NB4 (cell line): Measurements from ENCODE around the gene NLRP12.
A peak's percentile ranks its signal among the peaks of the same experiment; 100 is the strongest.

Source experiments
- DNase-seq: peaks from one replicate; pipeline ENCODE4 v3.0.0; 2010; ENCODE audit warnings: low read depth
- H3K4me3 ChIP-seq: one replicate; pipeline ENCODE4 v1.5.1; 2011; ENCODE audit warnings: mild to moderate bottlenecking, low read depth, low read length, moderate library complexity
- CTCF ChIP-seq: IDR thresholded peaks from one replicate; pipeline ENCODE4 v1.5.1; 2012; ENCODE audit warnings: low read depth, low read length
- MAX ChIP-seq: IDR thresholded peaks from 2 replicates; pipeline ENCODE4 v1.6.1; 2011; ENCODE audit warnings: low read depth, low read length
- MYC ChIP-seq: IDR thresholded peaks from 2 replicates; pipeline ENCODE4 v1.6.1; 2011; ENCODE audit warnings: low read depth, low read length
- POLR2A ChIP-seq: IDR thresholded peaks from 2 replicates; pipeline ENCODE4 v1.6.1; 2011; ENCODE audit warnings: mild to moderate bottlenecking; ENCODE audit not compliant: insufficient read length; ENCODE audit errors: extremely low read depth

NLRP12 gene

GRCh38 chr19:53813996-53814395, 10.1 kb downstream of the NLRP12 start:
- TF ChIP-seq POLR2A: no peak
- TF ChIP-seq MYC: no peak
- no peak for TF ChIP-seq MAX
- no peak for TF ChIP-seq CTCF
- DNase-seq: peak; percentile 21
- H3K4me3 ChIP-seq: no peak overlapping the region

- TF ChIP-seq MAX (no peak), POLR2A (no peak), CTCF (peak; percentile 34)
- DNase-seq: peak; percentile 55
Observed at GRCh38 chr19:53812335-53812734, 11.8 kb downstream of the NLRP12 start.

GRCh38 chr19:53810891-53811290, 13.2 kb downstream of the NLRP12 start:
- no peak for DNase-seq
- TF ChIP-seq POLR2A: no peak
- no peak overlapping the region for H3K4me3 ChIP-seq

More at GRCh38 chr19:53812335-53812734, 11.8 kb downstream of the NLRP12 start:
- no peak overlapping the region for H3K4me3 ChIP-seq

- TF ChIP-seq CTCF: no peak
- no peak for TF ChIP-seq MYC
- no peak for TF ChIP-seq POLR2A
- TF ChIP-seq MAX: no peak
- no peak overlapping the region for H3K4me3 ChIP-seq
- DNase-seq: no peak
Observed at GRCh38 chr19:53810187-53810546, 13.9 kb downstream of the NLRP12 start.

- DNase-seq: peak; percentile 73
- TF ChIP-seq MYC (peak; percentile 55; the same call in 1 of the 2 replicates), MAX (peak; percentile 90), CTCF (peak; percentile 67), POLR2A (no peak)
- H3K4me3 ChIP-seq: no peak overlapping the region
Observed at GRCh38 chr19:53809518-53810186, 14.5 kb downstream of the NLRP12 start.

GRCh38 chr19:53808710-53809125, 15.4 kb downstream of the NLRP12 start:
- TF ChIP-seq POLR2A (no peak), MAX (no peak; the same call in 1 of the 2 replicates), MYC (no peak), CTCF (peak; percentile 66)
- DNase-seq: peak; percentile 73
- H3K4me3 ChIP-seq: no peak overlapping the region
